Fibroblast of lung (primary cell): Measurements from ENCODE around the gene SSB. TPM values are rescaled to one million over a fixed set of nuclear protein-coding genes. Genes with fewer than 3 reads are reported as not detected.
"Not testable (repeated sequence)": the region's sequence is repeated elsewhere in the genome, so short reads cannot be mapped to it uniquely, and the experiment has no call there.

ENCODE experiments used
- DNase-seq, 2 donors: peaks; one replicate each; pipeline versions ENCODE4 v3.0.0 to v3.0.0-alpha.2; 2010; ENCODE audit warnings: low read depth in 2 of 2
- H2AFZ ChIP-seq: 2 replicates; pipeline ENCODE4 v1.5.1; 2012; ENCODE audit warnings: low read length, control low read depth, inconsistent platforms
- H3K27ac ChIP-seq: 2 replicates; pipeline ENCODE4 v1.5.1; 2011; ENCODE audit warnings: low read length, control low read depth; ENCODE audit not compliant: insufficient read depth
- H3K27me3 ChIP-seq: 2 replicates; pipeline ENCODE4 v1.5.1; 2011; ENCODE audit warnings: mild to moderate bottlenecking, low read length; ENCODE audit not compliant: control insufficient read depth, insufficient read depth
- H3K36me3 ChIP-seq: 2 replicates; pipeline ENCODE4 v1.5.1; 2011; ENCODE audit warnings: low read length; ENCODE audit not compliant: control insufficient read depth, insufficient read depth
- H3K4me1 ChIP-seq: 2 replicates; pipeline ENCODE4 v1.5.1; 2011; ENCODE audit warnings: low read length; ENCODE audit not compliant: control insufficient read depth, insufficient read depth; ENCODE audit errors: extremely low read depth
- H3K4me2 ChIP-seq: 2 replicates; pipeline ENCODE4 v1.5.1; 2011; ENCODE audit warnings: low read length, control low read depth; ENCODE audit not compliant: insufficient read depth; ENCODE audit errors: extremely low read depth
- H3K4me3 ChIP-seq, 4 experiments: fragments of 200-600 bp in 1 of 4; sonication (generic) in 1 of 4; replicated peaks in 1 of 4; 2 replicates each; pipeline ENCODE4 v1.5.1; 2011 to 2016; ENCODE audit warnings: low read length in 4 of 4, low read depth in 3 of 4, mild to moderate bottlenecking in 3 of 4, control low read depth in 2 of 4, inconsistent platforms in 1 of 4, mixed read lengths in 1 of 4; ENCODE audit not compliant: insufficient read depth in 1 of 4; ENCODE audit errors: control extremely low read depth in 1 of 4
- H3K79me2 ChIP-seq: 2 replicates; pipeline ENCODE4 v1.5.1; 2012; ENCODE audit warnings: mild to moderate bottlenecking, low read length, inconsistent platforms; ENCODE audit not compliant: control insufficient read depth, insufficient read depth
- H3K9ac ChIP-seq: 2 replicates; pipeline ENCODE4 v1.5.1; 2011; ENCODE audit warnings: mild to moderate bottlenecking, low read length, control low read depth; ENCODE audit not compliant: insufficient read depth
- H3K9me3 ChIP-seq: 2 replicates; pipeline ENCODE4 v1.5.1; 2012; ENCODE audit warnings: low read depth, low read length; ENCODE audit not compliant: control insufficient read depth, insufficient read depth
- H4K20me1 ChIP-seq: 2 replicates; pipeline ENCODE4 v1.5.1; 2011; ENCODE audit warnings: low read length; ENCODE audit not compliant: control insufficient read depth, insufficient read depth; ENCODE audit errors: extremely low read depth
- CTCF ChIP-seq, 2 donors: IDR thresholded peaks in 1 of 2; conservative IDR thresholded peaks in 1 of 2; 1 replicate in 1 of 2; 2 replicates in 1 of 2; pipeline ENCODE4 v1.5.1; 2011 to 2012; ENCODE audit warnings: low read length in 2 of 2, control low read depth in 1 of 2, inconsistent platforms in 1 of 2, low read depth in 1 of 2, mild to moderate bottlenecking in 1 of 2
- EZH2 ChIP-seq: IDR thresholded peaks from 2 replicates; pipeline ENCODE4 v1.5.1; 2012; ENCODE audit warnings: low read length, control low read depth, mild to moderate bottlenecking; ENCODE audit errors: missing control alignments
- polyA plus RNA-seq, 2 donors: library from polyadenylated mRNA; depleted of rRNA in 1 of 2; stranded (reverse) in 1 of 2; unstranded in 1 of 2; fragments of >200 nt; gene quantifications; 2 replicates each; pipeline ENCODE4 v1.2.1, GENCODE V29; 2011 to 2012; ENCODE audit warnings: missing spikeins in 1 of 2
- total RNA-seq: library from RNA; depleted of rRNA; stranded (reverse); fragments of >200 nt; gene quantifications from 2 replicates; pipeline ENCODE4 v1.2.1, GENCODE V29; 2014

Gene SSB
- total and polyA plus RNA-seq, 2 donors (not counting 1 experiment from before 2014, with no cell fraction given): 83.6 to 138 TPM

GRCh38 chr2:169845016-169845415, 46.3 kb downstream of the SSB start:
- no peak overlapping the region for H3K4me3 ChIP-seq
- H2AFZ ChIP-seq: no peak overlapping the region
- H3K27ac ChIP-seq: no peak overlapping the region
- H3K79me2 ChIP-seq: peaks cover 31% of the 10 kb centered on the region
- H4K20me1 ChIP-seq: no peaks in the 10 kb centered on the region
- H3K4me1 ChIP-seq: no peaks in the 10 kb centered on the region
- H3K9me3 ChIP-seq: no peaks in the 10 kb centered on the region
- TF ChIP-seq EZH2 (no peak), CTCF (conservative IDR thresholded peaks at IDR 0.05 in 1 of 2, IDR thresholded peaks at IDR 0.05 in 1 of 2; ENCODE audit: low read depth in 1 of 2, low read length in 2 of 2) (no peak)
- H3K4me2 ChIP-seq: no peak overlapping the region
- no peaks in the 10 kb centered on the region for H3K36me3 ChIP-seq
- H3K27me3 ChIP-seq: no peaks in the 10 kb centered on the region
- no peak for DNase-seq
- H3K9ac ChIP-seq: no peak overlapping the region

GRCh38 chr2:169848959-169849693, 50.5 kb downstream of the SSB start:
- H3K4me1 ChIP-seq, H3K9me3 ChIP-seq, H2AFZ ChIP-seq, H3K36me3 ChIP-seq, H3K4me2 ChIP-seq, H4K20me1 ChIP-seq, H3K4me3 ChIP-seq, H3K27me3 ChIP-seq, H3K9ac ChIP-seq, H3K27ac ChIP-seq, DNase-seq: not testable (repeated sequence)
- peaks cover 31% of the 10 kb centered on the region for H3K79me2 ChIP-seq

GRCh38 chr2:169849710-169850109, 51.0 kb downstream of the SSB start:
- Histone ChIP-seq H3K27ac (no peak overlapping the region), H2AFZ (no peak overlapping the region), H4K20me1 (no peaks in the 10 kb centered on the region), H3K9me3 (no peaks in the 10 kb centered on the region), H3K4me1 (no peaks in the 10 kb centered on the region), H3K4me3 (no peak overlapping the region), H3K79me2 (peaks cover 29% of the 10 kb centered on the region), H3K27me3 (no peaks in the 10 kb centered on the region), H3K36me3 (no peaks in the 10 kb centered on the region), H3K4me2 (no peak overlapping the region), H3K9ac (no peak overlapping the region)
- TF ChIP-seq EZH2: no peak
- no peak for TF ChIP-seq CTCF (conservative IDR thresholded peaks at IDR 0.05 in 1 of 2, IDR thresholded peaks at IDR 0.05 in 1 of 2; ENCODE audit: low read depth in 1 of 2, low read length in 2 of 2)
- no peak for DNase-seq
